ENCODE measurements around the gene CD8B2.
"Not testable (repeated sequence)": the region's sequence is repeated elsewhere in the genome, so short reads cannot be mapped to it uniquely, and the experiment has no call there.

CD8B2 gene

DNA sequence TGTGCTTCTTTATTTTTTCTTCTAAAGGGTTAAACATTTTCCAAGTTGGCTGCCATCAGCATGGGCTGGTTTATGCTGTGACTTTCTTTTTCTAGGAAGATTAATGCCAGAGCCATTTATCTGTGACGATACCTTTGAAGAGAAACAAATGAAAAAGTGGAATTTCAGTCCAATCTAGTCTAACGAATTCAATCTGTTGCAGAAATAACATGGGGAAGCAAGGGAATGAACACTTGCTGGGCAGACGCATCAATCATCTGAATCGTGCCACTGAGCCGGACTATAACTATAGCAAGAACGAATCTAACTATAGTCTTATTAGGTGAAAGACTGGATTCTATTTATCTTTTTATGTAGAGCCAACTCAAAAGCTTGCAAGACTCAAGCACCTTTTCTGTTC, 66.2 kb downstream of the CD8B2 start:
- Histone ChIP-seq H3K9me2 (ENCODE audit: low read depth, low read length) (no peaks in the 10 kb centered on the region), H3K4me1 (ENCODE audit: insufficient read depth, low read length, severe bottlenecking) (no peaks in the 10 kb centered on the region), H3K36me3 (ENCODE audit: insufficient read depth, low read length) (no peaks in the 10 kb centered on the region; the same call in 1 of the 2 replicates), H2AFZ (ENCODE audit: low read length) (no peak overlapping the region), H3K4me3 (ENCODE audit: low read depth, low read length, poor library complexity, severe bottlenecking) (no peak overlapping the region), H3K4me2 (ENCODE audit: low read length) (no peak overlapping the region), H3K9ac (ENCODE audit: low read length) (no peak overlapping the region), H3K79me2 (ENCODE audit: insufficient read depth, low read length) (no peaks in the 10 kb centered on the region), H3K27me3 (ENCODE audit: insufficient read depth, low read length) (no peaks in the 10 kb centered on the region; the same call in 1 of the 2 replicates), H4K20me1 (ENCODE audit: insufficient read depth, low read length) (no peaks in the 10 kb centered on the region), H3K27ac (ENCODE audit: low read depth, low read length, poor library complexity, severe bottlenecking) (no peak overlapping the region), H3F3A (ENCODE audit: insufficient read depth, low read length) (no peaks in the 10 kb centered on the region), H3K9me3 (ENCODE audit: low read length) (no peaks in the 10 kb centered on the region)
- TF ChIP-seq, protein P1, sequence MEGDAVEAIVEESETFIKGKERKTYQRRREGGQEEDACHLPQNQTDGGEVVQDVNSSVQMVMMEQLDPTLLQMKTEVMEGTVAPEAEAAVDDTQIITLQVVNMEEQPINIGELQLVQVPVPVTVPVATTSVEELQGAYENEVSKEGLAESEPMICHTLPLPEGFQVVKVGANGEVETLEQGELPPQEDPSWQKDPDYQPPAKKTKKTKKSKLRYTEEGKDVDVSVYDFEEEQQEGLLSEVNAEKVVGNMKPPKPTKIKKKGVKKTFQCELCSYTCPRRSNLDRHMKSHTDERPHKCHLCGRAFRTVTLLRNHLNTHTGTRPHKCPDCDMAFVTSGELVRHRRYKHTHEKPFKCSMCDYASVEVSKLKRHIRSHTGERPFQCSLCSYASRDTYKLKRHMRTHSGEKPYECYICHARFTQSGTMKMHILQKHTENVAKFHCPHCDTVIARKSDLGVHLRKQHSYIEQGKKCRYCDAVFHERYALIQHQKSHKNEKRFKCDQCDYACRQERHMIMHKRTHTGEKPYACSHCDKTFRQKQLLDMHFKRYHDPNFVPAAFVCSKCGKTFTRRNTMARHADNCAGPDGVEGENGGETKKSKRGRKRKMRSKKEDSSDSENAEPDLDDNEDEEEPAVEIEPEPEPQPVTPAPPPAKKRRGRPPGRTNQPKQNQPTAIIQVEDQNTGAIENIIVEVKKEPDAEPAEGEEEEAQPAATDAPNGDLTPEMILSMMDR (IDR thresholded peaks at IDR 0.05; ENCODE audit: low read length): no peak
- TF ChIP-seq EZH2 (IDR thresholded peaks at IDR 0.05; ENCODE audit: borderline replicate concordance, low read length): no peak

DNA sequence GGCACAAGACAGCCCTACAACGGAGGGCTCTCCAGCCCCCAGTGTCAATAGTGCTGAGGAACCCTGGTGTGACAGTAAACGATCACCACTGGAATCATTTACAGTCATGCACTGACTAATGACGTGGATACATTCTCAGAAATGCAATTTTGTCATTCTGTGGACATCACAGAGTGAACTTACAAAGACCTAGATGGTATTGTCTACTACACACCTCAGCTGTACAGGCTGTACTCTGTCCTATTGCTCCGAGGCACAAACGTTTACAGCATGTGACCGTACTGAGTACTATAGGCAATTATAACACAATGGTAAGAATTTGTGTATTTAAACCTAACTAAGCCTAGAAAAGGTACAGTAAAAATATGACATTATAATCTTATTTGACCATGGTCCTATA, 67.2 kb downstream of the CD8B2 start:
- no peak overlapping the region for H3K9ac ChIP-seq (ENCODE audit: low read length)
- H4K20me1 ChIP-seq (ENCODE audit: insufficient read depth, low read length): no peaks in the 10 kb centered on the region
- H3K27me3 ChIP-seq (ENCODE audit: insufficient read depth, low read length): no peaks in the 10 kb centered on the region; the same call in 1 of the 2 replicates
- no peaks in the 10 kb centered on the region for H3K9me3 ChIP-seq (ENCODE audit: low read length)
- no peaks in the 10 kb centered on the region; the same call in 1 of the 2 replicates for H3K36me3 ChIP-seq (ENCODE audit: insufficient read depth, low read length)
- no peaks in the 10 kb centered on the region for H3F3A ChIP-seq (ENCODE audit: insufficient read depth, low read length)
- no peak overlapping the region for H3K4me2 ChIP-seq (ENCODE audit: low read length)
- no peak overlapping the region for H3K4me3 ChIP-seq (ENCODE audit: low read depth, low read length, poor library complexity, severe bottlenecking)
- no peaks in the 10 kb centered on the region for H3K79me2 ChIP-seq (ENCODE audit: insufficient read depth, low read length)
- TF ChIP-seq, protein P1 (IDR thresholded peaks at IDR 0.05; ENCODE audit: low read length): no peak
- no peak for TF ChIP-seq EZH2 (IDR thresholded peaks at IDR 0.05; ENCODE audit: borderline replicate concordance, low read length)
- no peak overlapping the region for H3K27ac ChIP-seq (ENCODE audit: low read depth, low read length, poor library complexity, severe bottlenecking)
- H2AFZ ChIP-seq (ENCODE audit: low read length): no peak overlapping the region
- H3K9me2 ChIP-seq (ENCODE audit: low read depth, low read length): no peaks in the 10 kb centered on the region
- H3K4me1 ChIP-seq (ENCODE audit: insufficient read depth, low read length, severe bottlenecking): no peaks in the 10 kb centered on the region

DNA sequence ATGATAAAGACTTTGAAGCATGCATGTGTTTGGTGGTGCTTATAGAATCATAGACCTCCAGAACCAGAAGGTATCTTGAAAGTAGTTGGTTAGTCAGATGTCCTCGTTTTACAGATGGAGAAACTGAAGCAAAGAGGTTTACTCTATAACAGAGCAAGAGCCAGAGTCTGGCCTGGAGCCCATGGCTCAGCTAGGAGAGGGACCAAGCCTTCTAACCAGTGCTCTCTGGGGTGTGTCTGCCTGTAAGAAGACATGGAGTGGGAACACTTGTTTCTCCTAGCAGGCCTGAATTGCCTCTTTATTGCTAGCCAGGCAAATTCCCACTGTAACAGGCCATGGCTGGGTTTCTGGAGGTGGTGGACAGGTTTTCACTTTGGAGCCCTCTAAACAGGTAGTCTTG, 67.9 kb downstream of the CD8B2 start:
- H3K4me1 ChIP-seq (ENCODE audit: insufficient read depth, low read length, severe bottlenecking): no peaks in the 10 kb centered on the region
- H3K9ac ChIP-seq (ENCODE audit: low read length): no peak overlapping the region
- no peaks in the 10 kb centered on the region; the same call in 1 of the 2 replicates for H3K27me3 ChIP-seq (ENCODE audit: insufficient read depth, low read length)
- H3K36me3 ChIP-seq (ENCODE audit: insufficient read depth, low read length): no peaks in the 10 kb centered on the region; the same call in 1 of the 2 replicates
- H3K4me2 ChIP-seq (ENCODE audit: low read length): no peak overlapping the region
- no peak overlapping the region for H3K27ac ChIP-seq (ENCODE audit: low read depth, low read length, poor library complexity, severe bottlenecking)
- no peak overlapping the region for H2AFZ ChIP-seq (ENCODE audit: low read length)
- TF ChIP-seq, protein P1 (IDR thresholded peaks at IDR 0.05; ENCODE audit: low read length): no peak
- TF ChIP-seq EZH2 (IDR thresholded peaks at IDR 0.05; ENCODE audit: borderline replicate concordance, low read length): no peak
- no peaks in the 10 kb centered on the region for H3K9me2 ChIP-seq (ENCODE audit: low read depth, low read length)
- no peak overlapping the region for H3K4me3 ChIP-seq (ENCODE audit: low read depth, low read length, poor library complexity, severe bottlenecking)
- H3K79me2 ChIP-seq (ENCODE audit: insufficient read depth, low read length): no peaks in the 10 kb centered on the region
- no peaks in the 10 kb centered on the region for H4K20me1 ChIP-seq (ENCODE audit: insufficient read depth, low read length)
- H3K9me3 ChIP-seq (ENCODE audit: low read length): no peaks in the 10 kb centered on the region
- H3F3A ChIP-seq (ENCODE audit: insufficient read depth, low read length): no peaks in the 10 kb centered on the region

DNA sequence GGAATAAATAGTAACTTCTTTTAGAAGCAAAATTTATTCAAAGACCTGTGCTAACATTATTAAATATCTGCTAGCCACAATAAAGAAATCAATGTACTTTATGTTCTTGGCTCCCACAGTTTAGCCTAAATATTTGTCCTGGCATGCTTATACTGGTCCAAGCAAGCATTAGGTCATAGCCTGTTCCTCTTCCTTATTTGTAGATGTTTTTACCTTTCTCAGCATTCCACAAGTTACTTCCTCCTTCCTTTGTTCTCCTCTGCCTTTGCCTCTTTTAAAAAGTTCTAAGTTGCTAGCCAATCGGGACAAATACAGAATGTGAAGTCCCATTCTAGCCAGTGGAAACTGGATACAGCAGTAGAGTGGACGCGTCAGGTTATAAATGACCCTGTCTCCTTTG, 72.6 kb downstream of the CD8B2 start:
- not testable (repeated sequence) for H3K27me3 ChIP-seq (ENCODE audit: insufficient read depth, low read length); H3K4me2 ChIP-seq (ENCODE audit: low read length); H3K4me1 ChIP-seq (ENCODE audit: insufficient read depth, low read length, severe bottlenecking)

More for the DNA sequence above, 72.6 kb downstream of the CD8B2 start:
- H3K4me3 ChIP-seq (ENCODE audit: low read depth, low read length, poor library complexity, severe bottlenecking); H3K36me3 ChIP-seq (ENCODE audit: insufficient read depth, low read length); H3K9me2 ChIP-seq (ENCODE audit: low read depth, low read length); H2AFZ ChIP-seq (ENCODE audit: low read length); H3K27ac ChIP-seq (ENCODE audit: low read depth, low read length, poor library complexity, severe bottlenecking); H4K20me1 ChIP-seq (ENCODE audit: insufficient read depth, low read length); H3K9ac ChIP-seq (ENCODE audit: low read length); H3K9me3 ChIP-seq (ENCODE audit: low read length); H3K79me2 ChIP-seq (ENCODE audit: insufficient read depth, low read length); H3F3A ChIP-seq (ENCODE audit: insufficient read depth, low read length): not testable (repeated sequence)
